GM19468 (cell line): ENCODE results near the gene ANKRD6.
"Not testable (repeated sequence)": the region's sequence is repeated elsewhere in the genome, so short reads cannot be mapped to it uniquely, and the experiment has no call there.

Experiments used
- ATAC-seq: cut with Tn5 transposase; IDR thresholded peaks from one replicate; pipeline ENCODE4 v1.9.1; 2021; ENCODE audit warnings: mild to moderate bottlenecking, moderate library complexity, moderate number of reproducible peaks; ENCODE audit not compliant: unreplicated experiment; ENCODE audit errors: extremely low read depth

The ANKRD6 gene

GRCh38 chr6:89432875-89433251 lies at the start of gene ANKRD6:
Gene ANKRD6, plus strand, starts transcription at chr6:89433152. Its CDS starts 133,825 bp downstream, at chr6:89566977.
- ATAC-seq, result peak; percentile 68

GRCh38 chr6:89385156-89385667 lies 47.7 kb upstream of the ANKRD6 start:
- no peak for ATAC-seq

- ATAC-seq, result no peak
Measured at GRCh38 chr6:89385846-89386245, 47.1 kb upstream of the ANKRD6 start.

- ATAC-seq, result no peak
Measured at GRCh38 chr6:89386917-89387491, 45.9 kb upstream of the ANKRD6 start.

GRCh38 chr6:89387516-89388201 lies 45.3 kb upstream of the ANKRD6 start:
- peak; percentile 90 for ATAC-seq

- no peak for ATAC-seq
Measured at GRCh38 chr6:89388846-89389245, 44.1 kb upstream of the ANKRD6 start.

GRCh38 chr6:89392823-89393222 lies 40.1 kb upstream of the ANKRD6 start:
- no peak for ATAC-seq

- no peak for ATAC-seq
Measured at GRCh38 chr6:89393659-89394058, 39.3 kb upstream of the ANKRD6 start.

GRCh38 chr6:89397884-89398283 lies 35.1 kb upstream of the ANKRD6 start:
- not testable (repeated sequence) for ATAC-seq

- no peak for ATAC-seq
Measured at GRCh38 chr6:89398762-89399525, 34.0 kb upstream of the ANKRD6 start.

- no peak for ATAC-seq
Measured at GRCh38 chr6:89400050-89400449, 32.9 kb upstream of the ANKRD6 start.

GRCh38 chr6:89400912-89401399 lies 32.0 kb upstream of the ANKRD6 start:
- ATAC-seq, result no peak

GRCh38 chr6:89402776-89403175 lies 30.2 kb upstream of the ANKRD6 start:
- no peak for ATAC-seq

GRCh38 chr6:89404512-89404911 lies 28.4 kb upstream of the ANKRD6 start:
- no peak for ATAC-seq

GRCh38 chr6:89406141-89406540 lies 26.8 kb upstream of the ANKRD6 start:
- ATAC-seq, result no peak

- ATAC-seq, result no peak
Measured at GRCh38 chr6:89409461-89410035, 23.4 kb upstream of the ANKRD6 start.

- no peak for ATAC-seq
Measured at GRCh38 chr6:89410231-89410761, 22.7 kb upstream of the ANKRD6 start.

GRCh38 chr6:89410788-89411144 lies 22.2 kb upstream of the ANKRD6 start:
- ATAC-seq, result no peak

GRCh38 chr6:89411145-89412070 lies 21.5 kb upstream of the ANKRD6 start:
- no peak for ATAC-seq
